Activated CD8-positive, alpha-beta T cell treated with anti-CD3 and anti-CD28 coated beads, Interleukin-2, amount 10 ng/mL, durations not matched to agents 7 days and 5 days (primary cell): ENCODE results near the gene S100A7A. TPM values are rescaled to one million over a fixed set of nuclear protein-coding genes. Genes with fewer than 3 reads are reported as not detected.

Experiments
- ATAC-seq: fragments of 150-1000 bp; cut with Tn5 transposase; one replicate; pipeline ENCODE4 v1.10.0; 2021; ENCODE audit warnings: moderate library complexity
- CTCF ChIA-PET: fragments of 350-600 bp; sonication (Branson Sonifier 250); formaldehyde crosslinking; loops from one replicate; lab custom pipeline; 2021; ENCODE audit warnings: antibody characterized with exemption; lab: Charles Lee
- POLR2A ChIA-PET: fragments of 350-600 bp; sonication (Branson Sonifier 250); formaldehyde crosslinking; loops from one replicate; lab custom pipeline; 2021; ENCODE audit warnings: antibody characterized with exemption; lab: Charles Lee
- DNase-seq: peaks from one replicate; pipeline ENCODE4 v3.0.0-alpha.2; 2020
- H3K27ac Mint-ChIP-seq: one replicate; pipeline ENCODE4 v1.8.0; 2021; ENCODE audit warnings: mild to moderate bottlenecking, mixed read lengths
- H3K27me3 Mint-ChIP-seq: one replicate; pipeline ENCODE4 v1.8.0; 2021; ENCODE audit warnings: low read depth, mixed read lengths
- H3K36me3 Mint-ChIP-seq: one replicate; pipeline ENCODE4 v1.8.0; 2021; ENCODE audit warnings: low read depth, mixed read lengths
- H3K4me1 Mint-ChIP-seq: one replicate; pipeline ENCODE4 v1.8.0; 2021; ENCODE audit warnings: low read depth, mixed read lengths
- H3K4me3 Mint-ChIP-seq: one replicate; pipeline ENCODE4 v1.8.0; 2021; ENCODE audit warnings: mild to moderate bottlenecking, mixed read lengths
- H3K9me3 Mint-ChIP-seq: one replicate; pipeline ENCODE4 v1.8.0; 2022; ENCODE audit warnings: mixed read lengths; ENCODE audit not compliant: insufficient read depth
- total RNA-seq, 2 experiments: library from RNA; stranded (reverse); gene quantifications; one replicate each; pipeline ENCODE4 v1.2.3, GENCODE V29; 2021

S100A7A gene
- total RNA-seq, result not detected

DNA sequence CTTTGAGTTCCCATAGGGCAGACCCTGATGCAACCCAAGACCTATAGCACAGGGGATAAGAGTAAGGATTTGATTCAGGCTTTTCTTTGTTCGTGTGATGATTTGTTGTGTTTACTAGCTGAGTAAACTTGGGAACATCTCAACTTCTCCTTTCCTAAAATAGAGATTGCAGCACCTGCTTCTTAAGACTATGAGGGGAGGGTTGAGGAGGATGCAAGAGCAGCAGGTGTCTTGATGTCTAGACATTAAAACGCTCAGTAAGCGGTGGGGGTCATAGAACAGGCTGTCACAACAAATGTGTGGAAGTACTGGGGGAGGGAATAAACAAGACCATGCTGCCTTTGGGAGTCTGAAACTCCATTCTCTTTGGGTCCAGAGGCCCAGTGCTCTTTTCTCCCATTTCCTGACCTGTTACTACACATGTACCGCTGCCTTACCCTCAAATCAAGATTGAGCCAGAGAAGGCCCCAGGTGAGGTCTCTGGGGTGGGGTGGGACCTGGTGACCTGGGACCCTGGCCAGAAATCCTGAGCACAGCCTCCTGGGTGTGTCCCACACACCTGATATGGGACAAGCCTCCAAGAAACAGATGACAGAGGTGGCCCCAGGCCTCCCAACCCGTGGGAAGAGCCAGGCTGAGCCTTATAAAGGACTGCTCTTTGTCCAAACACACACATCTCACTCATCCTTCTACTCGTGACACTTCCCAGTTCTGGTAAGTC is at the start of gene S100A7A:
TSS of gene S100A7A (plus strand) at position 671 of the 721 bp plus-strand sequence. CDS start 1,563 bp downstream, outside the sequence.
- CTCF ChIA-PET, result no interaction called here
- Mint-ChIP-seq H3K9me3 (no peaks in the 10 kb centered on the region), H3K4me1 (no peaks in the 10 kb centered on the region), H3K4me3 (no peak within 1 kb of the TSS), H3K27me3 (no peaks in the 10 kb centered on the region), H3K27ac (no peak within 1 kb of the TSS), H3K36me3 (no peaks in the 10 kb centered on the region)
- DNase-seq, result no peak
- POLR2A ChIA-PET, result no interaction called here
- no peak for ATAC-seq

- CTCF ChIA-PET, result interaction anchor here (0.6 kb wide), 1 partner anchor 144 kb away, joined by 3 read pairs; no protein-coding TSS in a partner anchor
- POLR2A ChIA-PET, result no interaction called here
Observed at GRCh38 chr1:153367090-153367489, 49.2 kb upstream of the S100A7A start.

GRCh38 chr1:153368495-153368894 is 47.8 kb upstream of the S100A7A start:
- no peaks in the 10 kb centered on the region for H3K36me3 Mint-ChIP-seq
- DNase-seq (no peak), ATAC-seq (no peak)
- no peak overlapping the region for H3K27ac Mint-ChIP-seq
- POLR2A ChIA-PET, result no interaction called here
- H3K9me3 Mint-ChIP-seq, result no peaks in the 10 kb centered on the region
- no peak overlapping the region for H3K4me3 Mint-ChIP-seq
- H3K27me3 Mint-ChIP-seq, result peaks cover 2% of the 10 kb centered on the region
- no peaks in the 10 kb centered on the region for H3K4me1 Mint-ChIP-seq
- CTCF ChIA-PET, result no interaction called here

More at GRCh38 chr1:153367090-153367489, 49.2 kb upstream of the S100A7A start:
- Mint-ChIP-seq H3K27ac (no peak overlapping the region), H3K9me3 (no peaks in the 10 kb centered on the region), H3K27me3 (peaks cover 7% of the 10 kb centered on the region), H3K36me3 (no peaks in the 10 kb centered on the region), H3K4me3 (no peak overlapping the region), H3K4me1 (no peaks in the 10 kb centered on the region)
- ATAC-seq (no peak), DNase-seq (no peak)

DNA sequence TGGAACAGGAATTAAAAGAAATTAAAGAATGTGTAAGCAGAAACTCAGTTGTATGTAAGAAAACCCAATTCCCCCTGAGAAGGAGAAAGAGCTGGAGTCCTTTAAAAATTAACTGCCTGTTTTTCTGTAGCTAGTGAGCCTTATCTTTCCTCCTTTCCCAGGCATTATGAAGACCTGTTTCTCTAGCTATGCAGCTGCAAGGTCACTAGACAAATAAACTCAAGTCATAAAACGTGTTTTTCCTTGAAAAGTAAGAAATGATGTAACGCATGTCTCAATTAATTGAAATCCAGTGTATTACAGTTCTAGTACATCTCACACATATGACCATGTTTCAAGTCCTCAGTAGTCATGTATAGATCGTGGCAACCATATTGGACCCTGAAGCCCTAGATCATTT is 46.2 kb upstream of the S100A7A start:
- ATAC-seq (no peak), DNase-seq (no peak)
- H3K36me3 Mint-ChIP-seq, result no peaks in the 10 kb centered on the region
- H3K4me3 Mint-ChIP-seq, result no peak overlapping the region
- no peaks in the 10 kb centered on the region for H3K4me1 Mint-ChIP-seq
- POLR2A ChIA-PET, result no interaction called here
- no peaks in the 10 kb centered on the region for H3K9me3 Mint-ChIP-seq
- H3K27ac Mint-ChIP-seq, result no peak overlapping the region
- H3K27me3 Mint-ChIP-seq, result no peaks in the 10 kb centered on the region
- CTCF ChIA-PET, result interaction anchor here (0.8 kb wide), 1 partner anchor 125 kb away, joined by 3 read pairs; no protein-coding TSS in a partner anchor

GRCh38 chr1:153371231-153371630 is 45.1 kb upstream of the S100A7A start:
- Mint-ChIP-seq H3K27ac (no peak overlapping the region), H3K9me3 (no peaks in the 10 kb centered on the region), H3K27me3 (no peaks in the 10 kb centered on the region), H3K4me1 (no peaks in the 10 kb centered on the region), H3K4me3 (no peak overlapping the region), H3K36me3 (no peaks in the 10 kb centered on the region)
- no peak for ATAC-seq
- DNase-seq, result no peak
- POLR2A ChIA-PET, result no interaction called here
- CTCF ChIA-PET, result no interaction called here

- H3K9me3 Mint-ChIP-seq, result no peaks in the 10 kb centered on the region
- DNase-seq (no peak), ATAC-seq (no peak)
- H3K36me3 Mint-ChIP-seq, result no peaks in the 10 kb centered on the region
- H3K4me1 Mint-ChIP-seq, result no peaks in the 10 kb centered on the region
- POLR2A ChIA-PET, result no interaction called here
- no peak overlapping the region for H3K27ac Mint-ChIP-seq
- H3K4me3 Mint-ChIP-seq, result no peak overlapping the region
- CTCF ChIA-PET, result no interaction called here
- peaks cover 6% of the 10 kb centered on the region for H3K27me3 Mint-ChIP-seq
Observed at GRCh38 chr1:153372571-153372970, 43.7 kb upstream of the S100A7A start.

GRCh38 chr1:153374071-153374470 is 42.2 kb upstream of the S100A7A start:
- POLR2A ChIA-PET, result no interaction called here
- no peaks in the 10 kb centered on the region for H3K4me1 Mint-ChIP-seq
- H3K27ac Mint-ChIP-seq, result no peak overlapping the region
- no peak overlapping the region for H3K4me3 Mint-ChIP-seq
- H3K27me3 Mint-ChIP-seq, result peaks cover 8% of the 10 kb centered on the region
- DNase-seq, result no peak
- H3K9me3 Mint-ChIP-seq, result no peaks in the 10 kb centered on the region
- no peak for ATAC-seq
- H3K36me3 Mint-ChIP-seq, result no peaks in the 10 kb centered on the region
- CTCF ChIA-PET, result no interaction called here

- POLR2A ChIA-PET, result interaction anchor here (0.6 kb wide), 1 partner anchor 19 kb away, joined by 3 read pairs; no protein-coding TSS in a partner anchor
- Mint-ChIP-seq H3K36me3 (no peaks in the 10 kb centered on the region), H3K27me3 (peaks cover 8% of the 10 kb centered on the region), H3K9me3 (no peaks in the 10 kb centered on the region), H3K27ac (no peak within 1 kb of the TSS), H3K4me1 (no peaks in the 10 kb centered on the region), H3K4me3 (no peak within 1 kb of the TSS)
- CTCF ChIA-PET, result no interaction called here
- ATAC-seq (no peak), DNase-seq (no peak)
Observed at GRCh38 chr1:153375511-153375910, 40.8 kb upstream of the S100A7A start, which contains the start of gene S100A12. Gene S100A12 (minus strand): TSS chr1:153375621. CDS start chr1:153374592, 1,029 bp downstream.

- POLR2A ChIA-PET, result no interaction called here
- Mint-ChIP-seq H3K36me3 (no peaks in the 10 kb centered on the region), H3K4me3 (no peak overlapping the region), H3K9me3 (peaks cover 7% of the 10 kb centered on the region), H3K27ac (no peak overlapping the region), H3K27me3 (peaks cover 22% of the 10 kb centered on the region), H3K4me1 (no peaks in the 10 kb centered on the region)
- DNase-seq (no peak), ATAC-seq (no peak)
- CTCF ChIA-PET, result no interaction called here
Observed at GRCh38 chr1:153379591-153379990, 36.7 kb upstream of the S100A7A start.

DNA sequence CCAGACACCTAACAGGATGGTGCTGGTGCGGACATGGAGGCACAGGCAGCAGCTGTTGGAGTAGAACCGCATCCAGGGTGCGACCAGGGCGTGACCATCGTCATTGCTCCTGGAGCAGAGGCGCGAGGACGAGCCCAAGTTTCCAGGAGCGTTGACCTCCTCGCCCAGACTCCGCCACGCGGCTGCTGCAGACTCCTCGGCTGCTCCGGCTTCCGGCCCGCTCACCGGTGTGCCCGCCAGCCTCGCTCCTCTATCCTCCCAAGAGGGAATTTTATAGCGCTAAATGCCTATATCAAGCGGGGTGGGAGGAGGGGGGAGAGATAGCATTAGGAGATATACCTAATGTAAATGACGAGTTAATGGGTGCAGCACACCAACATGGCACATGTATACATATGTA is 35.6 kb upstream of the S100A7A start:
- CTCF ChIA-PET, result no interaction called here
- POLR2A ChIA-PET, result interaction anchor here (0.7 kb wide), 1 partner anchor 533 kb away, joined by 4 read pairs; no protein-coding TSS in a partner anchor
- H3K27ac Mint-ChIP-seq, result no peak overlapping the region
- H3K4me3 Mint-ChIP-seq, result no peak overlapping the region
- DNase-seq (no peak), ATAC-seq (no peak)
- H3K27me3 Mint-ChIP-seq, result peaks cover 22% of the 10 kb centered on the region
- H3K9me3 Mint-ChIP-seq, result peaks cover 7% of the 10 kb centered on the region
- H3K36me3 Mint-ChIP-seq, result no peaks in the 10 kb centered on the region
- no peaks in the 10 kb centered on the region for H3K4me1 Mint-ChIP-seq

GRCh38 chr1:153384958-153385580 is 31.3 kb upstream of the S100A7A start:
- ATAC-seq, result no peak
- peaks cover 19% of the 10 kb centered on the region for H3K27me3 Mint-ChIP-seq
- H3K9me3 Mint-ChIP-seq, result peaks cover 7% of the 10 kb centered on the region
- H3K4me3 Mint-ChIP-seq, result no peak overlapping the region
- DNase-seq, result no peak
- POLR2A ChIA-PET, result interaction anchor here (0.7 kb wide), 1 partner anchor 50 kb away, joined by 3 read pairs; no protein-coding TSS in a partner anchor
- no peaks in the 10 kb centered on the region for H3K36me3 Mint-ChIP-seq
- no peak overlapping the region for H3K27ac Mint-ChIP-seq
- CTCF ChIA-PET, result no interaction called here
- H3K4me1 Mint-ChIP-seq, result peaks cover 2% of the 10 kb centered on the region

GRCh38 chr1:153386500-153386901 is 29.8 kb upstream of the S100A7A start:
- DNase-seq (no peak), ATAC-seq (no peak)
- CTCF ChIA-PET, result interaction anchor here (0.9 kb wide), 1 partner anchor 18 kb away, joined by 3 read pairs; no protein-coding TSS in a partner anchor
- Mint-ChIP-seq H3K27me3 (peaks cover 16% of the 10 kb centered on the region), H3K4me3 (no peak overlapping the region), H3K27ac (no peak overlapping the region), H3K4me1 (peaks cover 2% of the 10 kb centered on the region), H3K9me3 (peaks cover 2% of the 10 kb centered on the region), H3K36me3 (no peaks in the 10 kb centered on the region)
- POLR2A ChIA-PET, result no interaction called here
